SU-DHL-6 (cell line): ENCODE results near the gene PCARE.

Experiments used
- CTCF ChIP-seq: fragments of 200-600 bp; sonication (generic); IDR thresholded peaks from one replicate; pipeline ENCODE4 v1.5.1; 2017; ENCODE audit warnings: antibody characterized with exemption, mild to moderate bottlenecking, low read length, moderate library complexity; ENCODE audit not compliant: insufficient read depth, poor library complexity, severe bottlenecking
- EZH2phosphoT487 ChIP-seq: fragments of 200-600 bp; sonication (generic), shearing (Covaris generic); conservative IDR thresholded peaks from 2 replicates; pipeline ENCODE4 v1.6.1; 2018; ENCODE audit warnings: mild to moderate bottlenecking, antibody characterized with exemption, low read length, moderate library complexity, mixed read lengths

GRCh38 chr2:29062371-29062770 is 12.0 kb downstream of the PCARE start:
- TF ChIP-seq CTCF = no peak
- TF ChIP-seq EZH2phosphoT487 = no peak
